VCaP (cell line): ENCODE data around the gene GUCY2F.

Source experiments
- H3K27ac ChIP-seq: fragments of 450-650 bp; 2 replicates; pipeline ENCODE4 v1.5.1; 2017
- TF ChIP-seq, protein P1 (sequence below): fragments of 450-650 bp; conservative IDR thresholded peaks from 2 replicates; pipeline ENCODE4 v1.5.1; 2017; ENCODE audit warnings: mild to moderate bottlenecking, moderate library complexity

The GUCY2F gene

DNA sequence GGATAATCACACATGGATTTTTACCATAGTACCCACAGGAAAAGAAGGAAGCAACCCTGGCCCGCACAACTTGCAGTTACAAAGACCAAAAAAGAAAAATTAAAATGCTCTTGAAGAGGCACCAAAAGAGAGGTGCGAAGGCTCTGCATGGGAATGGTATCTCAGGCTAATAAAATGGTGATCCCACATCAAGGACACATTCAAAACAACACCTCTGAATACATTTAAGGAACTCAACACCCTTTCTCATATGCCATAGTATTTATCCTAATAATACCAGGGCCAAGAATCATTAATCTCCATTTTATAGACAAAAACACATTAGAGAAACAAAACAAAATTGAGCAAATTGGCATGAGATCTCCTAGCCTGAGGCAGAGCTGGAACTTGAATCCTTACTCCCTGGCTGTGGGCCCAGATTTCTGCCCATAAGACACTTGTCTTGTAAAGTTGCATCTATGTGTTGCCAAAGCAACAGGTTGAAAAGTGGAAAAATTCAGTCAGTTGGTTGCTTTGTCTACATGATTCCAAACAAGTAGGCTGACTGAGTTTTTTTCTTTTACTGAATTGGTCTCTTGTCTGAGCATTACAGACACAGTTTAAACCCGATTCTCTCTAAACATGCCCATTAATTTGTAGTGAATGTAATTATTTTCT lies 33.5 kb downstream of the GUCY2F start:
- TF ChIP-seq, protein P1, sequence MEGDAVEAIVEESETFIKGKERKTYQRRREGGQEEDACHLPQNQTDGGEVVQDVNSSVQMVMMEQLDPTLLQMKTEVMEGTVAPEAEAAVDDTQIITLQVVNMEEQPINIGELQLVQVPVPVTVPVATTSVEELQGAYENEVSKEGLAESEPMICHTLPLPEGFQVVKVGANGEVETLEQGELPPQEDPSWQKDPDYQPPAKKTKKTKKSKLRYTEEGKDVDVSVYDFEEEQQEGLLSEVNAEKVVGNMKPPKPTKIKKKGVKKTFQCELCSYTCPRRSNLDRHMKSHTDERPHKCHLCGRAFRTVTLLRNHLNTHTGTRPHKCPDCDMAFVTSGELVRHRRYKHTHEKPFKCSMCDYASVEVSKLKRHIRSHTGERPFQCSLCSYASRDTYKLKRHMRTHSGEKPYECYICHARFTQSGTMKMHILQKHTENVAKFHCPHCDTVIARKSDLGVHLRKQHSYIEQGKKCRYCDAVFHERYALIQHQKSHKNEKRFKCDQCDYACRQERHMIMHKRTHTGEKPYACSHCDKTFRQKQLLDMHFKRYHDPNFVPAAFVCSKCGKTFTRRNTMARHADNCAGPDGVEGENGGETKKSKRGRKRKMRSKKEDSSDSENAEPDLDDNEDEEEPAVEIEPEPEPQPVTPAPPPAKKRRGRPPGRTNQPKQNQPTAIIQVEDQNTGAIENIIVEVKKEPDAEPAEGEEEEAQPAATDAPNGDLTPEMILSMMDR: no peak

DNA sequence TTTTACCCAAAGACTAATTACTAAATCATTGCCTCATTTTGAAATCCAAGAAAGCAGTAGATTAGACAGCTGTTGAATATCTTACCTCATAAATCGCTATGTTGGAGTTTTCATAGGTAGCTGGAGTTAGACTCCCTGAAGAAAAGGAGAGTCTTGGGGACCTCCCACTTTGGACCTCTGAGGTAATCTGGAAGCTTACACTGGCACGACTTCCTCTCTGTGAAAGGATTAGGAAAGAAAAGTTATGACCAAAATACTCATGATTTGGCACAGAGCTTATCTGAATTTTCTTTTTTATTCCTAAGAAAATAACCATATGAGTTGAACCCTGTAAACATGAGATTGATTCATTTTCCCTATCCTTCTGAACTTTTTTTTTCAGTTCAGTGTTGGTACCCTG lies 40.6 kb downstream of the GUCY2F start:
- H3K27ac ChIP-seq: no peak overlapping the region
- TF ChIP-seq, protein P1: no peak

More for the DNA sequence above, 33.5 kb downstream of the GUCY2F start:
- no peak overlapping the region for H3K27ac ChIP-seq

GRCh38 chrX:109440475-109440874 lies 41.4 kb downstream of the GUCY2F start:
- H3K27ac ChIP-seq: no peak overlapping the region
- TF ChIP-seq, protein P1: no peak

GRCh38 chrX:109409181-109409580 lies 72.7 kb downstream of the GUCY2F start:
- H3K27ac ChIP-seq: no peak overlapping the region
- TF ChIP-seq, protein P1: no peak

GRCh38 chrX:109403922-109404321 lies 78.0 kb downstream of the GUCY2F start:
- H3K27ac ChIP-seq: no peak overlapping the region
- TF ChIP-seq, protein P1: no peak

- no peak overlapping the region for H3K27ac ChIP-seq
- TF ChIP-seq, protein P1: no peak
Observed at GRCh38 chrX:109399831-109400230, 82.1 kb downstream of the GUCY2F start.

- TF ChIP-seq, protein P1: no peak
- no peak overlapping the region for H3K27ac ChIP-seq
Observed at GRCh38 chrX:109398833-109399232, 83.1 kb downstream of the GUCY2F start.
